Glutamatergic neuron (in vitro differentiated cells): ENCODE measurements around the gene HMX3. TPM values are rescaled to one million over a fixed set of nuclear protein-coding genes. Genes with fewer than 3 reads are reported as not detected.
"Not testable (repeated sequence)": the region's sequence is repeated elsewhere in the genome, so short reads cannot be mapped to it uniquely, and the experiment has no call there.

Experiments
- DNase-seq: peaks from one replicate; pipeline ENCODE4 v3.0.0; 2022
- H3K27ac Mint-ChIP-seq: one replicate; pipeline ENCODE4 v1.8.0; 2020; ENCODE audit warnings: mild to moderate bottlenecking, mixed read lengths, inconsistent platforms; ENCODE audit not compliant: unreplicated experiment
- H3K27me3 Mint-ChIP-seq: one replicate; pipeline ENCODE4 v1.8.0; 2020; ENCODE audit warnings: mild to moderate bottlenecking, moderate library complexity, mixed read lengths, inconsistent platforms; ENCODE audit not compliant: unreplicated experiment
- H3K36me3 Mint-ChIP-seq: one replicate; pipeline ENCODE4 v1.8.0; 2020; ENCODE audit warnings: mild to moderate bottlenecking, mixed read lengths, inconsistent platforms; ENCODE audit not compliant: unreplicated experiment
- H3K4me1 Mint-ChIP-seq: one replicate; pipeline ENCODE4 v1.8.0; 2020; ENCODE audit warnings: mild to moderate bottlenecking, low read depth, mixed read lengths, inconsistent platforms; ENCODE audit not compliant: unreplicated experiment
- H3K4me3 Mint-ChIP-seq: one replicate; pipeline ENCODE4 v1.8.0; 2020; ENCODE audit warnings: mild to moderate bottlenecking, mixed read lengths, inconsistent platforms; ENCODE audit not compliant: unreplicated experiment
- H3K9me3 Mint-ChIP-seq: one replicate; pipeline ENCODE4 v1.8.0; 2020; ENCODE audit warnings: mild to moderate bottlenecking, moderate library complexity, mixed read lengths, inconsistent platforms; ENCODE audit not compliant: unreplicated experiment
- total RNA-seq: library from RNA; stranded (reverse); fragmentation: NEBNext Ultra II Directional; extraction: Animal tissue kit (Norgen Biotek cat#: 25700); gene quantifications from one replicate; pipeline ENCODE4 v1.2.1, GENCODE V29; 2021; ENCODE audit not compliant: unreplicated experiment
- TF ChIP-seq, protein P1 (sequence below): fragments of 200-600 bp; sonication (generic); IDR thresholded peaks from one replicate; pipeline ENCODE4 v1.5.0; 2021; ENCODE audit not compliant: partially characterized antibody, unreplicated experiment

The HMX3 gene
- total RNA-seq, 1 donor from 2014 or later, result not detected

DNA sequence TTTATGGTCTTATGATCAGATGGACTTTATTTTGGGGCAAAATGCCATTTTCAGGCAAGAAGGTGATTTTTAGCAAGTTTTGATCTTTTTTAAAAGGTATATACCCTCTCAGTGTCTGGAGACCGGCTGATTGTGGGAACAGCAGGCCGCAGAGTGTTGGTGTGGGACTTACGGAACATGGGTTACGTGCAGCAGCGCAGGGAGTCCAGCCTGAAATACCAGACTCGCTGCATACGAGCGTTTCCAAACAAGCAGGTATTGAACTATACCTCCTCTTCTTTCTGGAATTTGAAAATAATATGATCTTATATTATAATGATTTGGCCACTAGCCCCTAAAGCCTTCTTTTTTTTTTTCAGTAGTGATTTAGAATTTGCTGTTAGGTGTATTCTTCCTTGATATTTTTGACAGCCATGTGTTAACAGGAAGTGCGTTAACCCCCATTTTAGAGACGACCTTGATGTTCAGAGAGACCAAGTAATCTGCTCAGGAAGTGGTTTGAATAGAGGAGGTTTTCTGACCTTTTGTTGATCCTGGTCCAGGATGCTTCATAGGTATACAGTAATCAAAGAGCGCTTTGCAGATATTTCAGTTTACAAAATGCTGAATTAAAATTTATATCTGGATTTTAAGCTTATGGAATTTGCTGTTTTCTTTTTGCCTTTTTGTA, 24.7 kb downstream of the HMX3 start:
- H3K4me3 Mint-ChIP-seq, result no peak overlapping the region
- DNase-seq, result no peak
- no peaks in the 10 kb centered on the region for H3K36me3 Mint-ChIP-seq
- H3K27ac Mint-ChIP-seq, result no peak overlapping the region
- no peaks in the 10 kb centered on the region for H3K27me3 Mint-ChIP-seq
- no peaks in the 10 kb centered on the region for H3K9me3 Mint-ChIP-seq
- H3K4me1 Mint-ChIP-seq, result peaks cover 6% of the 10 kb centered on the region
- TF ChIP-seq, protein P1, sequence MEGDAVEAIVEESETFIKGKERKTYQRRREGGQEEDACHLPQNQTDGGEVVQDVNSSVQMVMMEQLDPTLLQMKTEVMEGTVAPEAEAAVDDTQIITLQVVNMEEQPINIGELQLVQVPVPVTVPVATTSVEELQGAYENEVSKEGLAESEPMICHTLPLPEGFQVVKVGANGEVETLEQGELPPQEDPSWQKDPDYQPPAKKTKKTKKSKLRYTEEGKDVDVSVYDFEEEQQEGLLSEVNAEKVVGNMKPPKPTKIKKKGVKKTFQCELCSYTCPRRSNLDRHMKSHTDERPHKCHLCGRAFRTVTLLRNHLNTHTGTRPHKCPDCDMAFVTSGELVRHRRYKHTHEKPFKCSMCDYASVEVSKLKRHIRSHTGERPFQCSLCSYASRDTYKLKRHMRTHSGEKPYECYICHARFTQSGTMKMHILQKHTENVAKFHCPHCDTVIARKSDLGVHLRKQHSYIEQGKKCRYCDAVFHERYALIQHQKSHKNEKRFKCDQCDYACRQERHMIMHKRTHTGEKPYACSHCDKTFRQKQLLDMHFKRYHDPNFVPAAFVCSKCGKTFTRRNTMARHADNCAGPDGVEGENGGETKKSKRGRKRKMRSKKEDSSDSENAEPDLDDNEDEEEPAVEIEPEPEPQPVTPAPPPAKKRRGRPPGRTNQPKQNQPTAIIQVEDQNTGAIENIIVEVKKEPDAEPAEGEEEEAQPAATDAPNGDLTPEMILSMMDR, result no peak

DNA sequence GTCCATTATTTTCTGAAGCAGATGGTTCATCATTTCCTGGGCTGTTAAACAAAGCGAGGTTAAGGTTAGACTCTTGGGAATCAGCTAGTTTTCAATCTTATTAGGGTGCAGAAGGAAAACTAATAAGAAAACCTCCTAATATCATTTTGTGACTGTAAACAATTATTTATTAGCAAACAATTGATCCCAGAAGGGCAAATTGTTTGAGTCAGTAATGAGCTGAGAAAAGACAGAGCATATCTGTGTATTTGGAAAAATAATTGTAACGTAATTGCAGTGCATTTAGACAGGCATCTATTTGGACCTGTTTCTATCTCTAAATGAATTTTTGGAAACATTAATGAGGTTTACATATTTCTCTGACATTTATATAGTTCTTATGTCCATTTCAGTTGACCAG, 28.5 kb downstream of the HMX3 start:
- TF ChIP-seq, protein P1, result no peak
- Mint-ChIP-seq H3K9me3 (no peaks in the 10 kb centered on the region), H3K4me1 (peaks cover 5% of the 10 kb centered on the region), H3K36me3 (no peaks in the 10 kb centered on the region), H3K4me3 (no peak overlapping the region), H3K27ac (no peak overlapping the region), H3K27me3 (peaks cover 2% of the 10 kb centered on the region)
- DNase-seq, result no peak

DNA sequence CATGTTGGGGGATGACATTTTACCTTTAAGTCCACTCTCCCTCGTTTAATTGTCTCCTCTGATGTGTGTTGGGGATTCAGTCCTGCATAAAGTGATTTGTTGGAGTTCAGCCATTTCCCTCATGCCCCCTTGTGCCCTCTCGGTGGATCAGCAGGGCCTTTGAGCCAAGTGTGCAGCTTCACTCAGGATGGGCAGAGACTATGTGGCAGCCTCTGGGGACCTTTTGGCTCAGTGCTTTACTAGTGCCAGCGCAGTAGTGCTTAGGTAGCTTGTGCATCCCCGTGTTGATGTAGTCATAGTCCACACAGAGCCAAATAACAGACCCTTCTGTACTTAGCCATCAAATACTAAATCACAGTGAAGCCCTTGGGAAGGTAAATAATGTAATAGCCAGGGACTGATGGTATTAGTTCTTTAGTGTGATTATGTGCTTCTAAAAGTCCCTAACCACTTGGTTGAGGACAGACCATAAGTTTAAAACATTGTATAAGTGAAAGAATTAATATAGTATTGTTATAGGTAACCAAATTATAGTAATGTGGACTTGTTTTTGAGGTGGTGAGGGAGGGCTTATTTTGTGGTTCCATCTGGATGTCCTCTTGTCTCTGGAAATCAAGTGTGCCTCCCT, 29.8 kb downstream of the HMX3 start:
- Mint-ChIP-seq H3K4me1 (peaks cover 5% of the 10 kb centered on the region), H3K36me3 (no peaks in the 10 kb centered on the region), H3K27me3 (peaks cover 2% of the 10 kb centered on the region), H3K4me3 (no peak overlapping the region), H3K27ac (no peak overlapping the region), H3K9me3 (no peaks in the 10 kb centered on the region)
- TF ChIP-seq, protein P1, result no peak
- no peak for DNase-seq

DNA sequence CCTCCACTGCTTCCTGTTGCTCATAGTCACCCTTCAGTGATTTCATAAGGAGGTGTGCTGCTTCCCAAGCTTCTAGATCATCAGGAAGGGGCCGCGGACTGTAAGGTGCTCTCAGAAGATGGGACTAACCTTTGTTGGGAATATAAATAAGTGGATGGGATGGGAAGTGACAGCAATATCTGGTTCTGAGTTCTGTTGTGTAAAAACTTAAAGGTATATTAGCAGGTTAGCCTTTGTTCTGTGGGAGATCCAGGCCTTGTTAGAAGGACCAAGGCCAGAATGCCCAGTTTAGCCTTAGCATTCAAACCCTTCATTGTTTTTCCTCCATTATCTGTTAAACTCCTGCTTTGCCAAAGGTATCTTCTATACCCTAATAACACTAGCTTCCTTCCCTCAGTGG, 30.8 kb downstream of the HMX3 start:
- H3K4me1 Mint-ChIP-seq, result peaks cover 5% of the 10 kb centered on the region
- peaks cover 2% of the 10 kb centered on the region for H3K27me3 Mint-ChIP-seq
- H3K27ac Mint-ChIP-seq, result no peak overlapping the region
- no peaks in the 10 kb centered on the region for H3K36me3 Mint-ChIP-seq
- no peaks in the 10 kb centered on the region for H3K9me3 Mint-ChIP-seq
- no peak for DNase-seq
- no peak overlapping the region for H3K4me3 Mint-ChIP-seq
- TF ChIP-seq, protein P1, result no peak

DNA sequence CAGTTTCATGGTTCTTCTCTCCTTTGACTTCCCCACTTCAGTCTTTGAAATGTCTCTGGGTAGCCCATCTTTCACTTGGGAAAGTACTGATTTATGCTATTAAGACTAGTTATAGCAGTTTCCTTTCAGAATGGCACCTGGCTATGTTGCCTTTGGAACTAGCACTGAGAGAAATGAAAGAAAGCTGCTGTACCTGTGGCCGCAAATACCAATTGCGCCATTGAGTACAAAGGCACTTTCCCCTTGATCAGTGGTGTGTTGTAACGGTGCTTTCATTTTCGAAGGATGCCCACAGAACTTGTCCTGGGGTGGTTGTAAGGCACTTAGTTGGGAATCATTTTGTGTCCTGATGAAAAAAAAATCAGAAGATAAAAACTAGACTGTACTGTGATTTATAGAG, 35.2 kb downstream of the HMX3 start:
- no peak overlapping the region for H3K4me3 Mint-ChIP-seq
- H3K27me3 Mint-ChIP-seq, result peaks cover 1% of the 10 kb centered on the region
- no peaks in the 10 kb centered on the region for H3K9me3 Mint-ChIP-seq
- DNase-seq, result no peak
- no peaks in the 10 kb centered on the region for H3K36me3 Mint-ChIP-seq
- H3K27ac Mint-ChIP-seq, result no peak overlapping the region
- TF ChIP-seq, protein P1, result no peak
- H3K4me1 Mint-ChIP-seq, result peaks cover 4% of the 10 kb centered on the region

DNA sequence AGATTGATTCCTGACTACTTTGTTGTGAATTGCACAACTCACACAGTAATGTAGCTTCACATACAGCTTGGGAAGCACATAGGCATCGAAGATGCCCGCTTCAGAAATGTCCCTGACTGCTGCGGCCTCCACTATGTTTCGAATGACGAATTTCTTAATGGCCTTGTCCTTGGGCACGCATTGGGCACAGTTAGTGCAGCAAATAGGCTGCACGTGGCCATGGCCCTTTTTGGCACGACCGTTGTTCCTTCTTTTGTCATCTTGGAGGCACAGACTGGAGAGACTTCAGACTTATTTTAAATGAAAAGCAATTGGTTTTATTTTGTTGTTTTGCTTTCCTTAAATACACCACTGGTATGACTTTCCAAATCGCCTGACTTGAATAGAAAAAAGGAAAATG, 35.8 kb downstream of the HMX3 start:
- not testable (repeated sequence) for H3K4me1 Mint-ChIP-seq, H3K9me3 Mint-ChIP-seq, H3K36me3 Mint-ChIP-seq, H3K27me3 Mint-ChIP-seq, H3K27ac Mint-ChIP-seq, H3K4me3 Mint-ChIP-seq, DNase-seq
